AG04449 (cell line): ENCODE data around the gene PACSIN1.

Experiments used
- CTCF ChIA-PET: fragments of 350-600 bp; formaldehyde crosslinking; extraction: SDS; loops from one replicate; lab custom pipeline; 2021; ENCODE audit warnings: antibody characterized with exemption; lab: Yijun Ruan, JAX
- POLR2A ChIA-PET: fragments of 400-600, 350-600 bp; formaldehyde crosslinking; extraction: SDS; loops from one replicate; lab custom pipeline; 2020; ENCODE audit warnings: antibody characterized with exemption, inconsistent platforms; lab: Yijun Ruan, JAX
- DNase-seq: peaks from one replicate; pipeline ENCODE4 v3.0.0-alpha.2; 2010; ENCODE audit warnings: low read depth, low spot score
- H3K4me3 ChIP-seq: 2 replicates; pipeline ENCODE4 v1.5.1; 2011; ENCODE audit warnings: low read depth, mild to moderate bottlenecking, control low read depth, low read length
- CTCF ChIP-seq: IDR thresholded peaks from one replicate; pipeline ENCODE4 v1.5.1; 2011; ENCODE audit warnings: mild to moderate bottlenecking, moderate library complexity, low read length, control low read depth, inconsistent platforms; ENCODE audit not compliant: insufficient read depth; ENCODE audit errors: missing control alignments

The PACSIN1 gene

DNA sequence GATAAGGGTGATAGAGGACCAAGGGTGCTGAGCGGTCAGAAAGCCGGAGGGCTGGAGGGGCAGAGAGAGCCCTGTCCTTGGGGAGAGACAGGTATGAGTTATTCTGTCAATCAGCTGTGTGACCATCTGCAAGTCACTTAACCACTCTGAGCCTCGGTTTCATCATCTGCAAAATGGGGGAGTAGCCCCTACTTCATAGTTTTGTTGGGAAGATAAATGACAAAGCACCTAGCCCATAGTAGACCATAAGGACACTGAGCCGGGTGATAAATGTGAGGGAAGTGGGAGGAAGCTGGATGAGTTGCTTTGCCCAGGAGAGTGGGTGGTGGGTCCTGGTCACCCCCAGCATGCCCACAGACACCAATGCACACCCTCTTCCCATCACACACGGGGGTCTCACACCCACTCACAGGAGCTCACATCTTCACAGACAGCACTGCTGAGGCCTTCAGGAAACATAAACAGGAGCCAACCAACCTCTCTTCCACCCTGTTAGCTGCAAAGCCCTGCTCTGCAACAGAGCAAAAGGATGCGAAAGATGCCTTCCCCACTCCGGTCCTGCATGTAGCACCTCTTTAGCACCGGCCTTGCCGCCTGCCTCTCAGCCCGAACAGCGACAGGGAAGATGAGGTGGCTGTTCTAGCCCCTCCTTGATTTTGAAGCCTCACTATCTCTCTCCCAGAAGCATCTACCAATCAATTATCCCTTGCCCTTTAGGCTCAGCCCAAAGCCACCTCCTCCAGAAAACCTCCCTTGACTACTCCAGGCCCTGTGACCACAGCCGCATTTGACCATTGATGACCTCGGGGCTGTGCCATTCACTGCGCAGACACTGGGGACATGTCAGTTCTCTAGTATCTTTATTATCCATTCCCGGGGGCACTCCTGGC, 71.3 kb downstream of the PACSIN1 start:
- no peak overlapping the region for H3K4me3 ChIP-seq
- DNase-seq = no peak
- ChIA-PET CTCF (interaction anchor here (4.1 kb wide), 1 partner anchor 10 kb away, joined by 12 read pairs; no protein-coding TSS in a partner anchor), POLR2A (no interaction called here)
- no peak for TF ChIP-seq CTCF

DNA sequence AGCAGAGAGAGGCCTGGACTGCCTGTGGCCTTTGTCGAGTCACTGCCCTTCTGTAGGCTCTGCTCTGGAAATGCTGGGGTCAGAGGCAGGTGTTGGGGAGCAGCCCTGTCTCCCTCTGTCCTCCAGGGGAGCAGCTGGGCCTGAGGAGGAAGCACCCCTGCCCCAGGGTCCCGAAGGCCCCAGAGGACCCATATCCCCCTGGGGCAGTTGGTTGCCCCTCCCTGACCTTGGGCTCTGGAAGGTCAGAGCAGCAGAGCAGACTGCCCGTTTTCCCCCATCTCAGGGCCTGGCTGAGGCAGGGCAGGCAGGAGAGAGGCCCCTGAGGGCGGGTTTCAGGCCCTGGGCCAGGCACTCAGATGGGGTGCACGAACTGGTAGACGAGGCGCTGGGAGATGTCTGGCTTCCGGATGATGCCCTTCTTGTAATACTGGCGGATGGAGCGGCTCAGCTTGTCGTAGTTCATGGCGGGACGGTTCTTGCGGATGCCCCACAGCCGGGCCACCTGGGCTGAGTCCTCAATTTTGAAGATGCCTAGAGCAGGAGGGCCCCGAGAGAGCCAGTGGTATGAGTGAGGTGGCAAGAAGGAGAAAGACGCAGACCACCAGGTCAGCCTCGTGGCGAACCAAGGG, 72.2 kb downstream of the PACSIN1 start:
- H3K4me3 ChIP-seq = no peak overlapping the region
- ChIA-PET CTCF (interaction anchor here (4.1 kb wide), 1 partner anchor 11 kb away, joined by 12 read pairs; no protein-coding TSS in a partner anchor), POLR2A (no interaction called here)
- no peak for DNase-seq
- TF ChIP-seq CTCF = no peak

DNA sequence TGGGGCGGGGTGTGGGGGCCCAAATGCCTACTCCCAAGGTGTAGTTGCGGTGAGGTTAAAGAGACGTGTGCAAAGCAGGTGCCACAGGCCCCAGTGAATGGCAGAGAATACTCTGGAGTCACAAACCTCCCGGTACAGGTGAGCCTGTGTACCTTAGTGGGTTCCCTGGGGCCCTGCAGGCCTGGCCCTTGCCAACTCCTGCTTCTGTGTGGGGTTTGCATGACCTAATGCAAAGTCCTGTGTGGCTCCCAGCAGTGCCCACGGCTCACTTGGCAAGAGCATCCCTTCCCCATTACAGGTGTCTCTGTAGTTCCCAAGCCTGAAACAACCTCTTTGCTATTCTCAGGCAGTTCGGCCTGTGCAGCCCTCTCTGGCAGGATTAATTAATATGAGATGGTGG, 72.7 kb downstream of the PACSIN1 start:
- ChIA-PET CTCF (no interaction called here), POLR2A (no interaction called here)
- H3K4me3 ChIP-seq = no peak overlapping the region
- no peak for TF ChIP-seq CTCF
- DNase-seq = no peak

- ChIA-PET CTCF (no interaction called here), POLR2A (no interaction called here)
- DNase-seq = no peak
- H3K4me3 ChIP-seq = no peak overlapping the region
- no peak for TF ChIP-seq CTCF
These were observed 73.3 kb downstream of the PACSIN1 start for GRCh38 chr6:34539181-34539580.

- no peak overlapping the region for H3K4me3 ChIP-seq
- DNase-seq = no peak
- ChIA-PET CTCF (no interaction called here), POLR2A (no interaction called here)
- no peak for TF ChIP-seq CTCF
These were observed 74.3 kb downstream of the PACSIN1 start for GRCh38 chr6:34540222-34540621.

GRCh38 chr6:34540841-34541240, 75.0 kb downstream of the PACSIN1 start:
- CTCF ChIA-PET = no interaction called here
- no peak for DNase-seq
- TF ChIP-seq CTCF = no peak
- POLR2A ChIA-PET = no interaction called here
- no peak overlapping the region for H3K4me3 ChIP-seq
